NCI-H2081 (cell line): ENCODE measurements around the gene PRTFDC1.
"Not testable (repeated sequence)": the region's sequence is repeated elsewhere in the genome, so short reads cannot be mapped to it uniquely, and the experiment has no call there.

Experiments used
- DNase-seq, 2 experiments: peaks; one replicate each; lab custom pipeline; 2025; lab: John Stamatoyannopoulos, UW

Gene PRTFDC1

GRCh38 chr10:24930427-24930826, 22.0 kb downstream of the PRTFDC1 start:
- no peak for DNase-seq

GRCh38 chr10:24929904-24930303, 22.5 kb downstream of the PRTFDC1 start:
- DNase-seq = no peak

- no peak for DNase-seq
Observed at GRCh38 chr10:24929056-24929544, 23.3 kb downstream of the PRTFDC1 start.

- no peak for DNase-seq
Observed at GRCh38 chr10:24928163-24928562, 24.2 kb downstream of the PRTFDC1 start.

GRCh38 chr10:24926557-24926956, 25.8 kb downstream of the PRTFDC1 start:
- no peak for DNase-seq

- DNase-seq = no peak
Observed at GRCh38 chr10:24925799-24926198, 26.6 kb downstream of the PRTFDC1 start.

GRCh38 chr10:24924483-24924882, 27.9 kb downstream of the PRTFDC1 start:
- not testable (repeated sequence) for DNase-seq

- not testable (repeated sequence) for DNase-seq
Observed at GRCh38 chr10:24922222-24922868, 30.1 kb downstream of the PRTFDC1 start.

- no peak for DNase-seq
Observed at GRCh38 chr10:24920907-24921881, 31.2 kb downstream of the PRTFDC1 start.

- not testable (repeated sequence) for DNase-seq
Observed at GRCh38 chr10:24920192-24920591, 32.2 kb downstream of the PRTFDC1 start.

GRCh38 chr10:24919629-24920028, 32.8 kb downstream of the PRTFDC1 start:
- DNase-seq = not testable (repeated sequence)

GRCh38 chr10:24917979-24918378, 34.4 kb downstream of the PRTFDC1 start:
- DNase-seq = no peak

- DNase-seq = no peak
Observed at GRCh38 chr10:24917493-24917892, 34.9 kb downstream of the PRTFDC1 start.

- no peak for DNase-seq
Observed at GRCh38 chr10:24916365-24916764, 36.0 kb downstream of the PRTFDC1 start.

GRCh38 chr10:24915304-24915703, 37.1 kb downstream of the PRTFDC1 start:
- no peak for DNase-seq

GRCh38 chr10:24914148-24914547, 38.3 kb downstream of the PRTFDC1 start:
- no peak for DNase-seq

- no peak for DNase-seq
Observed at GRCh38 chr10:24912215-24912614, 40.2 kb downstream of the PRTFDC1 start.

- no peak for DNase-seq
Observed at GRCh38 chr10:24911029-24911428, 41.4 kb downstream of the PRTFDC1 start.

- no peak for DNase-seq
Observed at GRCh38 chr10:24910574-24910973, 41.8 kb downstream of the PRTFDC1 start.

- DNase-seq = no peak
Observed at GRCh38 chr10:24908793-24909423, 43.5 kb downstream of the PRTFDC1 start.

- DNase-seq = no peak
Observed at GRCh38 chr10:24907956-24908355, 44.5 kb downstream of the PRTFDC1 start.

GRCh38 chr10:24906372-24906771, 46.0 kb downstream of the PRTFDC1 start:
- DNase-seq = no peak
